ENCODE data around the gene CADPS2. TPM values are rescaled to one million over a fixed set of nuclear protein-coding genes. Genes with fewer than 3 reads are reported as not detected.

Gene CADPS2
- total and polyA plus RNA-seq, 2 of the 8 experiments (the other 6 are each of a cell fraction or from before 2014, with no cell fraction given): 8.9 to 22.3 TPM

GRCh38 chr7:122896509-122896908 lies 10.2 kb upstream of the CADPS2 start:
- Histone ChIP-seq H3K27ac (ENCODE audit: low read depth, low read length) (no peak overlapping the region), H3K23me2 (ENCODE audit: low read depth, low read length) (no peaks in the 10 kb centered on the region; the same call in 1 of the 2 replicates), H4K20me1 (replicated peaks in 1 of 2; ENCODE audit: control insufficient read depth in 1 of 2, insufficient read depth in 2 of 2, low read length in 2 of 2) (no peaks in the 10 kb centered on the region), H3K79me2 (ENCODE audit: control insufficient read depth in 1 of 2, insufficient read depth in 2 of 2, low read length in 2 of 2) (no peaks in the 10 kb centered on the region), H3K18ac (ENCODE audit: extremely low read depth, low read length) (no peak overlapping the region), H2AFZ (ENCODE audit: low read length) (no peak overlapping the region), H3K27me3 (replicated peaks in 1 of 4; ENCODE audit: control insufficient read depth in 3 of 4, extremely low read depth in 1 of 4, insufficient read depth in 3 of 4, low read length in 3 of 4) (no peaks in the 10 kb centered on the region), H3K4ac (replicated peaks; ENCODE audit: insufficient read length, low read depth, low read length) (no peak overlapping the region), H3K9ac (replicated peaks in 1 of 4; ENCODE audit: extremely low read depth in 1 of 4, low read depth in 3 of 4, low read length in 3 of 4) (no peak overlapping the region), H2BK120ac (replicated peaks; ENCODE audit: low read depth, low read length) (no peak overlapping the region), H3K56ac (replicated peaks; ENCODE audit: insufficient read length, low read depth, low read length) (no peak overlapping the region), H4K8ac (ENCODE audit: extremely low read depth, insufficient read depth, low read length) (no peak overlapping the region), H2AK5ac (ENCODE audit: low read depth, low read length) (no peak overlapping the region), H2BK15ac (ENCODE audit: low read length) (no peak overlapping the region), H3K4me2 (ENCODE audit: insufficient read depth in 1 of 2, low read depth in 2 of 2, low read length in 2 of 2) (no peak overlapping the region), H3K14ac (ENCODE audit: insufficient read length) (no peak overlapping the region), H2BK12ac (ENCODE audit: low read depth, low read length) (no peak overlapping the region), H3K79me1 (ENCODE audit: low read depth, low read length) (no peaks in the 10 kb centered on the region), H3K9me3 (ENCODE audit: insufficient read depth in 2 of 2, low read depth in 1 of 2, low read length in 1 of 2) (peaks cover 3% of the 10 kb centered on the region in 2 experiments; a peak in 1 of 4 replicates), H3K36me3 (ENCODE audit: control insufficient read depth in 2 of 4, insufficient read depth in 4 of 4, low read length in 3 of 4) (no peaks in the 10 kb centered on the region), H3K4me1 (replicated peaks in 1 of 4; ENCODE audit: control insufficient read depth in 3 of 4, insufficient read depth in 4 of 4, low read length in 3 of 4) (no peaks in the 10 kb centered on the region), H2BK20ac (ENCODE audit: low read length) (no peak overlapping the region), H4K5ac (ENCODE audit: insufficient read length, low read depth, low read length) (no peak overlapping the region), H4K91ac (replicated peaks; ENCODE audit: insufficient read length, low read length) (no peak overlapping the region), H3K4me3 (ENCODE audit: extremely low read depth in 1 of 4, insufficient read depth in 2 of 4, low read depth in 3 of 4, low read length in 4 of 4) (no peak overlapping the region), H3K23ac (ENCODE audit: insufficient read length) (no peak overlapping the region), H2BK5ac (ENCODE audit: low read depth, low read length) (no peak overlapping the region)
- DNase-seq (ENCODE audit: low read depth in 1 of 2, low spot score in 2 of 2) (no peak), FAIRE-seq (no peak)
- POLR2A ChIA-PET (ENCODE audit: partially characterized antibody): no interaction called here
- WGBS, 2 experiments (ENCODE audit: extremely low coverage in 1 of 2, insufficient coverage in 1 of 2, insufficient read length in 1 of 2, insufficient replicate concordance in 2 of 2, low coverage in 1 of 2, low lambda C conversion rate in 2 of 2, missing lambda C conversion rate in 1 of 2): 82% methylated on average over 2 of the region's 2 CpGs; no CpG with 5 or more reads in 1 of the 2 experiments
- CTCF ChIA-PET (ENCODE audit: partially characterized antibody): no interaction called here
- TF ChIP-seq CBX5 (IDR thresholded peaks at IDR 0.05; ENCODE audit: low read depth, low read length) (no peak), KDM4A (IDR thresholded peaks at IDR 0.05; ENCODE audit: low read depth, low read length, severe bottlenecking) (no peak), FOSL1 (IDR thresholded peaks at IDR 0.05; ENCODE audit: insufficient read depth, low read depth, low read length) (no peak), JUND (IDR thresholded peaks at IDR 0.05; ENCODE audit: low read length) (no peak), POU5F1 (IDR thresholded peaks at IDR 0.05; ENCODE audit: low read depth, low read length) (no peak), TAF1 (IDR thresholded peaks at IDR 0.05; ENCODE audit: low read depth, low read length) (no peak), HDAC6 (IDR thresholded peaks at IDR 0.05; ENCODE audit: low read depth, low read length) (no peak), ZNF274 (IDR thresholded peaks at IDR 0.05; ENCODE audit: borderline replicate concordance, extremely low read depth, low read length) (no peak), SUZ12 (IDR thresholded peaks at IDR 0.05; ENCODE audit: low read length) (no peak), TEAD4 (IDR thresholded peaks at IDR 0.05; ENCODE audit: low read depth, low read length) (no peak), ASH2L (IDR thresholded peaks at IDR 0.05; ENCODE audit: low read length) (no peak), TBP (IDR thresholded peaks at IDR 0.05; ENCODE audit: low read depth, low read length) (no peak), SP1 (IDR thresholded peaks at IDR 0.05; ENCODE audit: low read depth, low read length) (no peak), EGR1 (IDR thresholded peaks at IDR 0.05; ENCODE audit: borderline replicate concordance, low read depth, low read length) (no peak), SIX5 (IDR thresholded peaks at IDR 0.05; ENCODE audit: low read depth, low read length) (no peak), MAFK (IDR thresholded peaks at IDR 0.05; ENCODE audit: low read depth, low read length) (no peak)

All from H1 (cell line).